Mucosa of gallbladder (tissue), 1 donor: ENCODE data around the gene PRDM4. TPM values are rescaled to one million over a fixed set of nuclear protein-coding genes. Genes with fewer than 3 reads are reported as not detected.

Experiments used
- DNase-seq: peaks from one replicate; pipeline ENCODE4 v3.0.0-alpha.2; 2020; ENCODE audit warnings: low spot score
- total RNA-seq: library from RNA; stranded (reverse); gene quantifications from one replicate; pipeline ENCODE4 v1.2.1, GENCODE V29; 2021
- donor health status: DM: no; HTN: no; CAD: no.

Gene PRDM4, protein sequence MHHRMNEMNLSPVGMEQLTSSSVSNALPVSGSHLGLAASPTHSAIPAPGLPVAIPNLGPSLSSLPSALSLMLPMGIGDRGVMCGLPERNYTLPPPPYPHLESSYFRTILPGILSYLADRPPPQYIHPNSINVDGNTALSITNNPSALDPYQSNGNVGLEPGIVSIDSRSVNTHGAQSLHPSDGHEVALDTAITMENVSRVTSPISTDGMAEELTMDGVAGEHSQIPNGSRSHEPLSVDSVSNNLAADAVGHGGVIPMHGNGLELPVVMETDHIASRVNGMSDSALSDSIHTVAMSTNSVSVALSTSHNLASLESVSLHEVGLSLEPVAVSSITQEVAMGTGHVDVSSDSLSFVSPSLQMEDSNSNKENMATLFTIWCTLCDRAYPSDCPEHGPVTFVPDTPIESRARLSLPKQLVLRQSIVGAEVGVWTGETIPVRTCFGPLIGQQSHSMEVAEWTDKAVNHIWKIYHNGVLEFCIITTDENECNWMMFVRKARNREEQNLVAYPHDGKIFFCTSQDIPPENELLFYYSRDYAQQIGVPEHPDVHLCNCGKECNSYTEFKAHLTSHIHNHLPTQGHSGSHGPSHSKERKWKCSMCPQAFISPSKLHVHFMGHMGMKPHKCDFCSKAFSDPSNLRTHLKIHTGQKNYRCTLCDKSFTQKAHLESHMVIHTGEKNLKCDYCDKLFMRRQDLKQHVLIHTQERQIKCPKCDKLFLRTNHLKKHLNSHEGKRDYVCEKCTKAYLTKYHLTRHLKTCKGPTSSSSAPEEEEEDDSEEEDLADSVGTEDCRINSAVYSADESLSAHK
- 27.8 TPM for total RNA-seq

DNA sequence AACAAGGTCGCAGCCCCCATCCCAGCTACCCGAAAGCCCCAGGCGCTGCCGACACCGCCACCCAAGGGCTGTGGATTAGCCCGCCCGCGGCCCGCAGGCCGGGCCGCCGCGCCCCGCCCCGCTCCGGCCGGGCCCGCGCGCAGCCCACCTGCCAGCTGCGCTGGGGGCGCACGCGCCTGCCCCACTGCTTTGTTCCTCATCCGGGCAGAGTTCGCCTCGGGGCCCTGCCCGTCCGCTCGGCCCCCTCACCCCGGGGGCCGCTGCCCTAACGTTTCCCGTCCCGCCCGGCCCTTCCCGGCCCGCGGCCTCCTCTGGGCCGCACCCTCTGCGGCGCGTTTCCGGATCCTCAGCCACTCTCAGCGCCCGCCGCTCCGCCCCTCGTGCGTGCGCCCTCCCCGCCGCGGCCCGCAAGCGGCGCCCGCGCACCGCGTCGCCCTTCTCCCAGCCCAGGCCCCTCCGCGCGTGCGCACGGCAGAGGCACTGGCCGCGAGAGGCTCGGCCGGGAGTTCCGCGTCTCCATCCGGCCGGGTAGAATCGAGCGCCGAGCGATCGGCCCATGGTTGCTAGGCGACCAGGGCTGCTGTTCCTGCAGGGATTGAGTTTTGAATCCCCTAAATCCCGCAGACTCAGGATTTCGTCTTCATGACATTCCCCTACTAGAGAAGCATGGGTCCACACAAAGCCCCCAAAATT, at the start of gene PRDM4:
PRDM4 (minus strand) TSS at position 329 of the 693 bp plus-strand sequence. CDS start 622 bp downstream, outside the sequence.
- peak; percentile 94 for DNase-seq

DNA sequence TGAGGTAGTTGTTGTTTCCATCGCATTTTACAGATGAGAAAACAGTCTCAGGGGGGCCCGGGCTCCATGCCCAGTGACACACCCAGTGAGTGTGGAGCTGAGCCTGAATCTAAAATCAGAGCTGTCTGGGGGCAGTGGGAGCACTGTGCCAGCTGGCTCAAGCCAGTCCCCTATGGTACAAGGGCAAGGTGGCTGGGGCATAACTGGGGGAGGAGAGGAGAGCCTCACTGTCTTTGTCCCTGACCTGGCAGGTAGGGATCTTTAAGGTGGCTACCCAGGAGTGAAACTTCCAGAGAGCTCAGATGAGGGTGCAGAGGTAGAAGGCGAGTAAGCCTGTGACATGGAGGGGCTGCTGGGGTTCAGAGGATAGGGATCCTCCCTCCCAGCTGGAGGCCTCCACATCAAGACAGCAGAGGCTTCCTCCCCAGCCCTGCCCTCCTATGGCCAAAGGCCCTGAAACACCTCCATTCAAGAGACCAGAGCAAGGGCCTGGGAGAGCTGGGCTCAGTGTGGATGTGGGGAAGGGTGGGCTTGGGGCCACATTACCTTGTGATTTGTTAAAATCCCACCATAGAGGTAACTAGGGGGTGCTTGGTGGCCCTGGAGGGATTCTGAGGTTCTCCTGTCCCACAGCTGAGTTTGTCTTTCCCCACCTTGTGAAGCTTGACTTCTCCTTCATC, 46.7 kb upstream of the PRDM4 start:
- DNase-seq, result no peak

DNA sequence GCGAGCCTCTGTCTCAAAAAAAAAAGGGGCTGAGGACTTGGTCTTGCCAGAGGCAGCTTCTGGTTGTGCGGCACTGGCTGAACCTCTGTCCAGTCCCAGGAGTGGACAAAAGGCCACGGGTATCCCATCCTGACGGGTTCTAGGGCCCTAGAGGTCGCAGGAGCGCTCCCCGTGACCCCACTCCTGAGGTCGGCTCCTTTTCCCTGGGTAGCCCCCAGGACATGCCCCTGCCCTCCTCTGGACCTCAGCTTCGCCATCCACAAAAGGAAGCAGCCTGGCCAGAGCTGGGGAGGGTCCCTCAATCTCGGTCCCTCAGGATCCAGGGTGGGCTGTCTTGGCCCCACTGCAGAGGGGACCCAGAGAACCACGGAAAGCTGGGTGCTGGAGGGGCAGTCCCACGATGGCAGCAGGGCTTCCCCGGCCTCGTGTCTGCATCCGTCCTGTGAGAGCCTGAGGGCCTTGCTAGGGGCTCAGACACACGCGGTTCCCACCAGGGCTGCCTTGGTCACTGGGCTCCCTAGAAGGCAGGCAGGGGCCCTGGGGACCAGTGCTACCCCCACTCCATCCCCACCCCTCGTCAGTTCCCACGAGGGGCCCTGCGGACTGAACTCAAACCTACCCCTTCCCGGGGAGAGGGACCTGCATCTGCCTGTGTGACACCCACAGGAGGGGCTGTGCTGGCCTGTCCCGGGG, 44.7 kb upstream of the PRDM4 start:
- DNase-seq, result no peak

DNA sequence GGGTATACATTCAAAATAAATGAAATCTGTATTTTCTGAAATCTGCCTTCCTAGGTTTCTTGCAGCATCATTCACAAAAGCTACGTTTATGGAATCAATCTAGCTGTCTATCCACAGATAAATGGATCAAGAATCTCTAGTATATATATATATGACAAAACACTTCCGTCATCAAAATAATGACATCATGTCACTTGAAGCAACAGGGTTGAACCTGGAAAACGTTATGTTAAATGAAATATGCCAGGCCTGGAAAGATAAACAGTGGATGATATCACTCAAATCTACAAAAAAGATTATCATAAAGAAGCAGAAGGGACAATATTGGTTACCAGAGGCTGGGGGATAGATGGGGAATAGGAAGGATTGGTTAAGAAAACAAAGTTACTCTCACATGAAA, 42.2 kb upstream of the PRDM4 start:
- no peak for DNase-seq

DNA sequence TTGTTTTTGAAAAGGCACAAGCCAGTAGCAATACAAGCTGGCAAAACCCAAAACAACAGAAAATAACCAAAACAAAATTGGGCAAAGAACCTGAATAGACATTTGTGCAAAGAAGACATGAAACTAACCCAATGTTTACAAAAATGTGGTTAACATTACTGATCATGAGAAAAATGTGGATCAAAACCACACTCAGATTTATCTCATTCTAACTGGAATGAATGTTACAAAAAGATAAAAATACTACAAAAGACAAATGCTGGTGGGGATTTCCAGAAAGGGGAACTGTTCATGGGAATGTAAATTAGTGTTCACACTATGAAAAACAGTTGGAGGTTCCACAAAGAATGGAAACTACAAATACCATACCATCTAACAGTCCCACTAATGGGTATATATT, 40.2 kb upstream of the PRDM4 start:
- DNase-seq, result no peak

DNA sequence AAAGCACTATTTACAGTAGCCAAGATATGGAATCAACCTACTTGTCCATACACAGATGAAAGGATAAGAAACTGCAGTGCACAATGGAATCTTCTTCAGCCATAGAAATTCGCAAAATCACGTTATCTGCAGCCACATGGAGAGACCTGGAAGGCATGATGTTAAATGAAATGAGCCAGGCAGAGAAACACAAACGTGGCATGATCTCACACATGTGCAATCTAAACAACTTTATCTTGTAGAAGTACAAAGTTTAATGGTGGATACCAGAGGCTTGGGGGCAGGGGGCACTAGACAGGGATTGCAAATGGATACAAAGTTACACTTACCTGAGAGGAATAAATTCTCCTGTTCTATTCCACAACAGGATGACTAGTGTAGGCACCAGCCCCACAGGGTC, 37.6 kb upstream of the PRDM4 start:
- no peak for DNase-seq

DNA sequence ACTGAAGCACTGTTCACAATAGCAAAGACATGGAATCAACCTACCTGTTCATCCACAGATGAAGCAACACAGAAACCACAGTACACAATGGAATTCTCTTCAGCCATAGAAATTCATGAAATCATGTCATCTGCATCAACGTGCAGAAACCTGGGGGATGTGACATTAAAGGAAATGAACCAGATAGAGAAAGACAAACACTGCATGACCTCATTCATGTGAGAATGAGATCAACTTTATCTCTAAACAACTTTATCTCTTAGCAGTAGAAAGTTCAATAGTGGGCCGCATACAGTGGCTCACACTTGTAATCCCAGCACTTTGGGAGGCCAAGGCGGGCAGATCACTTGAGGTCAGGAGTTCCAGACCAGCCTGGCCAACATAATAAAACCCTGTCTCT, 33.5 kb upstream of the PRDM4 start:
- no peak for DNase-seq

DNA sequence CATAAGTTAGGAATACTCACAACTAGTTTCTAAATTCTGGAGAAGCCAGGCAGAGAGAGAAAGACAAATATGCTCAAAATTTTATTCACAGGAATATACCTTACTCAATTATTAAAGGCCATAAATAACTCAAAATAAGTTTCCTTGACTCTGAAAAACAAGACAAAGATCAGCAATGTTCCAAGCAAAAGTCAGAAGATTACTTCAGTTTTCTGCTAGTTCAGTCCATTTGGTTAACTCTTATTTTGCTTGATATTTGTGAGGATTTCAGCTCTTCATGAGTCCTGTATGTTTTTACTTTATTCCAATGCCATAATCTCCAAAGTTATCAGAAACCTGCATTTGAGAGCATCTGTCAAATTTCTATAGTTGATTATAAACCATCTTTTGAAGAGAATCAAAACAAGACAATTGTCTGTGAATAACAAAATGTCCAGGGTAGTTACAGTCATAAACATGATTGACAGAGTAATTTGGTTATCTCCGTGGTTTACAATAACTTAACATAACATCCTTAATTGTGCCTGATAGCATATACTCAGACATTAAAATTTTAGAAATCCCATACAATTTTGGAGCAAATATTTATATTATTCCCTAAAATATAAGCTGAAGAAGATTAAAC, 30.6 kb upstream of the PRDM4 start:
- no peak for DNase-seq

DNA sequence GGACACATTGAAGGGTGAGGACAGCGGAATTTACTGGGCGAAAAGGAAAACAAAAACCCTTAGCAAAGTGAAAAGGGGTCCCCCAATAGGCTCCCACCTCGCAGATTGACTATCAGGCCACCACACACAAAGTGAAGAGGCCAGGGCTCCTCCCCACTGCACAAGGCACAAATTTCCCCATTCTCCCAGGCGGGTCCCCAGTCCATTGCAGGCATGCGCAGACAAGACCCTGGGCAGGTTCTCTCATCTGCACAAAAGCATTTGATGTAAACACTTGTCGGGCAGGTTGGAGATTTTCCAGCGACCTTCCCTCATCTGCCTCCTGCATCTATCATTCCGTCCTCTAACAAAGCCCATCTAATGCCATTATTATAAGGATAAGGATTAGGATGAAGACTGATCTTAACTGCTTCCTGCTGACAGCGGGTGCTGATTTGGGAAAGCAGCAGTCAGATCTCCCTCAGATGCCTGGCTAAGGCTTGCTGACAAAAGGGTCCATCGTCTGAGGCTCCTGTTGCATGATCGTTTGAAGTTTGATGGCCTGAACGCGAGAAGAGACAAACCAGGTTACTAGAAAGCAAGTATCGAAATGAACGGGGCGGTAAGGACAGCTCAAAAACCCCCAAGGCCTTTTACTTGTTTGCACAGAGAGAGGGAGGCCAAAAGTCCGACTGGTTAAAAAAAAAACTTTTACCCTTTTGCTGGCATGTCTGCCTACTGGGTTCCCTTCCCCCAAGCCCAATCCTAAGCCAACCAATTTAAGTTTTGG, 27.9 kb upstream of the PRDM4 start:
- DNase-seq, result no peak

DNA sequence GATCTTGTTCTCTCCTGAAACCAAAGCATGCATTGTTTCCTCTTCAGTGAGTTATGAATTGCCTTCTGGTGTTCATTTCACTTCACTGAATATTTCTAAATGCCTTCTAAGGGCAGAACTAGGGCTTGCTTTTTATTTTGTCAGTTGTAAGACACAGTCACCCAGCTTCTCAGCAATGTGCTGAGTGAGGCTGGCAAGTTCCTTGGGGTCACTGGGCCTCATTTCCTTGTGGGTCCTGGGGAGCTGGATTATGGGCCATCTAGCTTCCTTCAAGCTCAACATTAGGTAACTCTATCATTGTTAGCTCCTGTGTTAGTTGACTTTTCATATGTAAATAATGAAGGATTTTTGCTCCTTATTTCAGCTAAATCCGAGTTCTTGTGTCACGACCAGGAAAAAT, 27.3 kb upstream of the PRDM4 start:
- no peak for DNase-seq

DNA sequence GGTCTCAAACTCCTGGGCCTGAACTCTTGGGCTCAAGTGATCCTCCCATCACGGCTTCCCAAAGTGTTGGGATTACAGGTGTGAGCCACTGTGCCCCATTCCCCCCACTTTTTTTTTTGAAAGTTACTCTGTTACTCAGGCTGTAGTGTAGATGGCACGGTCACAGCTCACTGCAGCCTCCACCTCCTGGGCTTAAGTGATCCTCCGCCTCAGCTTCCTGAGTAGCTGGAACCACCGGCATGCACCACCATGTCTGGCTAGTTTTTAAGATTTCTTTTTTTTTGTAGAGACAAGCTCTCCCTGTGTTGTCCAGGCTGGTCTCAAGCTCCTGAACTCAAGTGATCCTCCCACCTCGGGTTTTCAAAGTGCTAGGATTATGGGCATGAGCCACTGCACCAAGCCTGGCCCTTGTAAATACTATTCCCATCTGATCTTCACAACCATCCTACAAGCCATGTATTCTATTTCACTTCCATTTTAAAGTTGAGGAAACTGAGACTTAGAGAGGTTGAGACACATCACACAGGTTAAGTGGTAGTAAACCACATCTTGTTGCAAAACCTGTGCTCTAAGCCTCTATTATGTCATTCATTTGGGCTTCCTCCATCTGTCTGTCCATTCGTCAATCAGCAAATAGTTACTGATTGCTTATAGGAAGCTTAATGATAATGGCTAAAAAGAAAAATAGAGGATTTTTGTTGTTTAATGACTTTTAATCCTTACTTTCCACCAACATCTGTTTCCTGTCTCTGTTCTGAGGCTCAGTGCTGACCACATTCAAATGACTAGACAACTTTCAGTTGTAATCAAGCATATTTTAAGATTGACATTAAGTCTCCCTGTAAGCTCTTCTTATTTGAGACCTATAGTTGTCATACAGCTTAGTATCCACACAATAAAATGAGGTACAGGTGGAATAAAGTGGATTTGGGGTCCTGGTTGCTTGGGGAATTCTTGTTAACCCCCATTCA, 22.8 kb upstream of the PRDM4 start:
- DNase-seq, result no peak

DNA sequence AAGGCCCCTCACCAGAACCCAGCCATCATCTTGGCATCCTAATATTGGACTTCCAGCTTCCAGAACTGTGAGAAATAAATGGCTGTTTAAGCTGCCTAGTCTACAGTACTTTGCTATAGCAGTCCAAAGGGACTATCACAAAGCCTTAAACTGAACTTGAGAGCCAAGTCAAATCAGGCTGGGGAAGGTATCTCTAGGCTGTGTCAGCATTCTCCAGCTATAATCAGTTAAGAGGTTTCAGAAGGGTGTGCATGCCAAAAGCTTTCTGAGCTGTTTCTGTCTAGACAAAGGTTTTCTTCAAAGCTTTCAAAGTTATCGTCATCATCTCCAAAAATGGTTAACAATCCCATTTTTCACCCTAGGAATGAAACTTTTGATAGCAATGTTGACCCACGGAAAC, 21.1 kb upstream of the PRDM4 start:
- no peak for DNase-seq

DNA sequence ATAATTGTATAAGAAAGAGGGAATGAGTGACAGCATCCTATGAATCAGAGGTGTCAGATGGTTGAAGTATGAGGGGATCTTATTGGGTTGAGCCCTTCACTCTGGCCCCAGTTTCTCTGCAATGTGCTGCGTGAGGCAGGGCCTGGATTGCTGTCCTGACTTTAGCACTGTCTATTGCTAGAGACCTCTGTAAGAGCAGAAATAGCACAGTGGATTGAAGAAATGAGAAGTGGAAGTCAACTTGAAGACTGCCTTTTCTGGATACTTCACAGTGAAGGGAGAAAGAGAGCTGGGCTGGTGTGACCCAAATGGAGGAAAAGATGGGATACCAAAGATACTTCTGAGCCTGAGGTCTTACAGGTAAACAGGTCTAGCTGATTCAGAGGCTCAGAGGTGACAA, 19.4 kb upstream of the PRDM4 start:
- DNase-seq, result no peak

DNA sequence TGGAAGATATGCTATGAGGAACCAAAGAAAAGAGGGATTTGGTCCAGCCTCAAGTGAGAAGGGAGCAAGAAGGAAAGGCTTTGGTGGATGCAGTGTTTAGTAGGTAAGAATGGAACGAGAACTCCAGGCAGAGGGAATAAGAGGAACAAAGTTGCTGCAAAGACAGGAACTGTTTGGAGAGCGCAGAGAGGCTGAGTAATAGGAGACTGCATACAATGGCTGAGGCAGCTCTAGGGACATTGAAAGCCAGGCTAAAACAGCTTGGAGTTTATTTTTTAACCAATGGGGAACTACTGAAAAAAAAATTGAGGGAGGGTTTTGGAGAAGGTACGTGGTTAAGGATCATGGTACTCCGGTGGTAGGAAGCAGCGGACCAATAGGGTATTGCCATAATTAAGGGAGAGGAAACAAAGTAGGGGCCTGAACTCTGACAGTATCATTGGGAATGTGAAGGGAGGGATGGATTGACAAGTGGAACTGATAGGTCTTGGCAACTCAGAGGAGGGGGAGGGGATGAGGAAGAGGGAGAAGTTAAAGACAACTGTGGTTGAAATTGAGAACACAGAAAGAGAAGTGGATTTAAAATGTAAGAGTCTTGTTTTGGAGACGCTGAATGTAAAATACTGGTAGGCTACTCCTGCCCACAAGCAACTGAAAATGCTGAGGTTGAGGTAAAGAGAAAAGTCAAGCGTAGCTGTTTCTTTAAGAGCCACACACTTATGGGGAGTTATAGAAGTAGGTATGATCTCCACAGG, 18.3 kb upstream of the PRDM4 start:
- no peak for DNase-seq

DNA sequence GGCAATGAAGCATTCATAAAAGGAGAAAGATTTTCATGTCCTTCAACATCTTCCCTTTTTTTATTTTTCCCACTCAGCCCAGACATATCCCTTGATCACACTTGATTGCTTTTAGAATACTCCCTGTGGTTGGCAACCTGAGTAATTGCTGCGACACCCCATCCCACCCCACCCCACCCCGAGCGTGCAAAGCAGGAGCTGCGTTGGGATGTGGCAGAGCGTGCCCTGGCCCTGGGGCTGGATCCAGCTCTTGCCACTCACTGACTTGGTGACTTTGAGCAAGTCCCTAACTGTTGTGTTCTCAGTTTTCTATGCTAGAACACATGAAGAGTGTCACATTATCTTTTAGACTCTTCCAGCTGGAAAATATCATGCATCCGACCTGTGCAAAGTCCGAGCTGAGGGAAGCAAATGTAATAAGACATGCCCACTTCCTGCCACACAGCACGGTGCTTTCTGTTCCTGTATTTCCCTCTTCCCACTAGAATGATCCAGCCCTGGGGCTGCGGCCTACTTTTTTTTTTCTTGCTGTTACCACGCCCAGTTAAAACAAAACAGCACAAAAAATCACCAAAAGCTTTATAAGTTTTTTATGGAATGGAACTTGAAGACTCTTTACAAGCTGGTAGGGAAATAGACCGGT, 17.6 kb upstream of the PRDM4 start:
- DNase-seq, result no peak

DNA sequence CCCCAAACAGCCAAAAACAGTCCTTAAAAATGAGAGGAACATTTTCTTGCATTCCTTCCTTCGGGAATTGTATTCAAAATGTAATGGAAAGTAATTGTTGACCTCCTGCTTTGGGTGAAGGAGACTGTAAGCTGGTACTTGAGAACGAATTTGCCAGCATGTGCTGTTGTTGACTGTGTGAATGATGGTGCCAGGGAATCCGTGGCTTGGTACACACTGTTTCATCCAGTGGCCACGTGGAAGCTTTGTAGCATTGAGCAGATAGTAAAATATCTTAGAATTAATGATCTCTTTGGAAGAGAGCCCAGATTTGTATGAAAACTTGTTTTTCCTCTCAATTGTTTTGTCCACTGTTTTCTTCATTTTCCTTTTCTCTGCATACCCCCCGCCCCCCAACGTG, 15.2 kb upstream of the PRDM4 start:
- no peak for DNase-seq

DNA sequence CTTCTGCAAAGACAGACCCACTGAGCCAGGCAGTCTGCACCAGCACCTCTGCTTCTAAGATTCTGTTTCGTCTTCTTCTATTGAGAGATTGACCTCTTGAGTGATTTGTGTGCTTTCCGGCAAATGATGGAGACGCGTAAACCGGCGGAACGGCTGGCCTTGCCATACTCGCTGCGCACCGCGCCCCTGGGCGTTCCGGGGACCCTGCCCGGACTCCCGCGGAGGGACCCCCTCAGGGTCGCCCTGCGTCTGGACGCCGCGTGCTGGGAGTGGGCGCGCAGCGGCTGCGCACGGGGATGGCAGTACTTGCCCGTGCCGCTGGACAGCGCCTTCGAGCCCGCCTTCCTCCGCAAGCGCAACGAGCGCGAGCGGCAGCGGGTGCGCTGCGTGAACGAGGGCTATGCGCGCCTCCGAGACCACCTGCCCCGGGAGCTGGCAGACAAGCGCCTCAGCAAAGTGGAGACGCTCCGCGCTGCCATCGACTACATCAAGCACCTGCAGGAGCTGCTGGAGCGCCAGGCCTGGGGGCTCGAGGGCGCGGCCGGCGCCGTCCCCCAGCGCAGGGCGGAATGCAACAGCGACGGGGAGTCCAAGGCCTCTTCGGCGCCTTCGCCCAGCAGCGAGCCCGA, 14.3 kb upstream of the PRDM4 start:
- no peak for DNase-seq
